CD4-positive, alpha-beta T cell (primary cell): ENCODE measurements around the gene ADAMTS19. TPM values are rescaled to one million over a fixed set of nuclear protein-coding genes. Genes with fewer than 3 reads are reported as not detected.

Experiments
- ATAC-seq: fragments of 200-7000 bp; cut with Tn5 transposase; one replicate; pipeline ENCODE4 v1.10.0; 2022; ENCODE audit warnings: mild to moderate bottlenecking; ENCODE audit not compliant: poor library complexity
- CTCF ChIA-PET: fragments of 350-600 bp; sonication (Branson Sonifier 250); formaldehyde crosslinking; loops from one replicate; lab custom pipeline; 2021; ENCODE audit warnings: antibody characterized with exemption, inconsistent platforms; lab: Charles Lee
- POLR2A ChIA-PET: fragments of 350-600 bp; sonication (Branson Sonifier 250); formaldehyde crosslinking; loops from one replicate; lab custom pipeline; 2021; ENCODE audit warnings: antibody characterized with exemption, inconsistent platforms; lab: Charles Lee
- DNase-seq, 14 experiments: peaks; one replicate each; pipeline ENCODE4 v3.0.0-alpha.2; 2013 to 2020; ENCODE audit warnings: mixed read lengths in 2 of 14
- H3K27ac ChIP-seq, 2 donors: one replicate each; pipeline versions ENCODE4 v1.5.1 to v1.7.0; 2013; ENCODE audit warnings: low read length in 2 of 2, low read depth in 1 of 2, mild to moderate bottlenecking in 1 of 2
- H3K27me3 ChIP-seq, 2 experiments: 1 replicate in 1 of 2; 2 replicates in 1 of 2; pipeline versions ENCODE4 v1.6.1 to v1.7.0; 2013; ENCODE audit warnings: low read length in 2 of 2, control low read depth in 1 of 2, mild to moderate bottlenecking in 1 of 2, moderate library complexity in 1 of 2; ENCODE audit not compliant: insufficient read depth in 2 of 2, control insufficient read depth in 1 of 2
- H3K36me3 ChIP-seq: one replicate; pipeline ENCODE4 v1.6.1; 2013; ENCODE audit warnings: low read length, control low read depth; ENCODE audit not compliant: insufficient read depth
- H3K4me1 ChIP-seq: one replicate; pipeline ENCODE4 v1.6.1; 2013; ENCODE audit warnings: low read length, control low read depth; ENCODE audit not compliant: insufficient read depth
- H3K4me3 ChIP-seq: one replicate; pipeline ENCODE4 v1.5.1; 2013; ENCODE audit warnings: mild to moderate bottlenecking, low read length, moderate library complexity
- H3K9me3 ChIP-seq, 2 experiments: 1 replicate in 1 of 2; 2 replicates in 1 of 2; pipeline versions ENCODE4 v1.6.1 to v1.7.0; 2013; ENCODE audit warnings: low read length in 2 of 2, mild to moderate bottlenecking in 2 of 2, control low read depth in 1 of 2, moderate library complexity in 1 of 2; ENCODE audit not compliant: control insufficient read depth in 1 of 2, insufficient read depth in 1 of 2
- H3K27ac Mint-ChIP-seq: one replicate; pipeline ENCODE4 v1.8.0; 2020; ENCODE audit warnings: mixed read lengths
- H3K27me3 Mint-ChIP-seq: one replicate; pipeline ENCODE4 v1.8.0; 2021; ENCODE audit warnings: mixed read lengths
- H3K36me3 Mint-ChIP-seq: one replicate; pipeline ENCODE4 v1.8.0; 2021; ENCODE audit warnings: low read depth, mixed read lengths
- H3K4me1 Mint-ChIP-seq: one replicate; pipeline ENCODE4 v1.8.0; 2021; ENCODE audit warnings: low read depth, mixed read lengths
- H3K4me3 Mint-ChIP-seq: one replicate; pipeline ENCODE4 v1.8.0; 2020; ENCODE audit warnings: mild to moderate bottlenecking, mixed read lengths
- H3K9me3 Mint-ChIP-seq: one replicate; pipeline ENCODE4 v1.8.0; 2020; ENCODE audit warnings: mixed read lengths
- CTCF ChIP-seq: fragments of 200-600 bp; IDR thresholded peaks from one replicate; pipeline ENCODE4 v1.8.0; 2022; ENCODE audit warnings: antibody characterized with exemption, mild to moderate bottlenecking
- intact Hi-C, 2 experiments: fragments of 100-400 bp; cut with DNase I in 1 of 2; cut with micrococcal nuclease in 1 of 2; formaldehyde crosslinking; loops; one replicate each; pipeline versions ENCODE4 v1.15.1 to v1.9.0; 2023 to 2025; cut with DNase I, micrococcal nuclease
- total RNA-seq, 174 experiments: library from RNA in 2 of 174; stranded (reverse) in 2 of 174; gene quantifications; one replicate each; pipeline ENCODE4 v1.2.3 and lab custom pipeline; 2021 to 2026

The ADAMTS19 gene
- total RNA-seq, 2 experiments from 2014 or later = not detected

DNA sequence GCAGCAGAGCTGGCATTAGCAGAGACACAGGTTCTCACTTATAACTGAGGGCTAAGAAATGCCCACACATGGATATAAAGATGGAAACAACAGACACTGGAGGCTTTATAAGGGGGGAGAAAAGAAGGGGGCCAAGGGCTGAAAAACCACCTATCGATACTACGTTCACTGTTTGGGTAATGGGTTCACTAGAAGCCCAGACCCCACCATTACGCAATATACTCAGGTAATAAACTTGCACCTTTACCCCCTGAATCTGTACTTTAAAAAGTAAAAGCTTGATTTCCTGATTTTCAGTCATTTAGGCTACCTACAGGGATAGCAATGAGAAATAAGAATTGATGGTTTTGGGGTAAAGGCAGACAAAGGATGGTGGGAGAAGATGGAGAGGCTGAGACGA lies 285.9 kb downstream of the ADAMTS19 start:
- Mint-ChIP-seq H3K4me1 (no peaks in the 10 kb centered on the region), H3K36me3 (no peaks in the 10 kb centered on the region), H3K27ac (no peak overlapping the region), H3K4me3 (no peak overlapping the region), H3K27me3 (no peaks in the 10 kb centered on the region), H3K9me3 (no peaks in the 10 kb centered on the region)
- Histone ChIP-seq H3K36me3 (no peaks in the 10 kb centered on the region), H3K4me3 (no peak overlapping the region), H3K27me3 (no peaks in the 10 kb centered on the region), H3K4me1 (no peaks in the 10 kb centered on the region), H3K27ac (no peak overlapping the region), H3K9me3 (no peaks in the 10 kb centered on the region)
- intact Hi-C loops = no loop called here
- ATAC-seq (no peak), DNase-seq (no peak)
- ChIA-PET CTCF (no interaction called here), POLR2A (no interaction called here)
- no peak for TF ChIP-seq CTCF

DNA sequence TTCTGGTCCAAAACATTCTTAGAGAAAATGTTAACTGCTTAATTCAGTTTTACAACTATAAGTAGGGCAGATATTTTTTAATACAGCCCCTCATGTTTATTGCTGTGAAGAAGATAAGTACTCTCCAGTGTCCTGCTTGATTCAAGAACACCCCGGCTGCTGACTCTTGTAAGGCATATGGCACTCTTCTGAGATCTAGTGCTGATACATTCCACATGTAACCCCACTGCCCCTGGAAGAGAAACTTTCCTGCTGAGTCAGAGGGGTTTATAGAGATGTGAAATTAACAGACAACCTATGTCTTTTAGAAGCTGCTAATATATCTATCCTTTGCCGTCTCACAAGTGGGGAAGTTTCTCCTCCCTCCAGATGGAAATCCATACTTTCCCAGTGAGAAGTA lies 286.8 kb downstream of the ADAMTS19 start:
- no peaks in the 10 kb centered on the region for H3K9me3 ChIP-seq
- Mint-ChIP-seq H3K27ac (no peak overlapping the region), H3K4me3 (no peak overlapping the region), H3K27me3 (no peaks in the 10 kb centered on the region), H3K36me3 (no peaks in the 10 kb centered on the region), H3K9me3 (no peaks in the 10 kb centered on the region), H3K4me1 (no peaks in the 10 kb centered on the region)
- ChIA-PET CTCF (no interaction called here), POLR2A (no interaction called here)
- TF ChIP-seq CTCF = no peak
- no peaks in the 10 kb centered on the region for H3K36me3 ChIP-seq
- no peaks in the 10 kb centered on the region for H3K4me1 ChIP-seq
- H3K27ac ChIP-seq = no peak overlapping the region
- no peak for DNase-seq
- intact Hi-C loops = no loop called here
- H3K27me3 ChIP-seq = no peaks in the 10 kb centered on the region
- H3K4me3 ChIP-seq = no peak overlapping the region
- ATAC-seq = no peak

DNA sequence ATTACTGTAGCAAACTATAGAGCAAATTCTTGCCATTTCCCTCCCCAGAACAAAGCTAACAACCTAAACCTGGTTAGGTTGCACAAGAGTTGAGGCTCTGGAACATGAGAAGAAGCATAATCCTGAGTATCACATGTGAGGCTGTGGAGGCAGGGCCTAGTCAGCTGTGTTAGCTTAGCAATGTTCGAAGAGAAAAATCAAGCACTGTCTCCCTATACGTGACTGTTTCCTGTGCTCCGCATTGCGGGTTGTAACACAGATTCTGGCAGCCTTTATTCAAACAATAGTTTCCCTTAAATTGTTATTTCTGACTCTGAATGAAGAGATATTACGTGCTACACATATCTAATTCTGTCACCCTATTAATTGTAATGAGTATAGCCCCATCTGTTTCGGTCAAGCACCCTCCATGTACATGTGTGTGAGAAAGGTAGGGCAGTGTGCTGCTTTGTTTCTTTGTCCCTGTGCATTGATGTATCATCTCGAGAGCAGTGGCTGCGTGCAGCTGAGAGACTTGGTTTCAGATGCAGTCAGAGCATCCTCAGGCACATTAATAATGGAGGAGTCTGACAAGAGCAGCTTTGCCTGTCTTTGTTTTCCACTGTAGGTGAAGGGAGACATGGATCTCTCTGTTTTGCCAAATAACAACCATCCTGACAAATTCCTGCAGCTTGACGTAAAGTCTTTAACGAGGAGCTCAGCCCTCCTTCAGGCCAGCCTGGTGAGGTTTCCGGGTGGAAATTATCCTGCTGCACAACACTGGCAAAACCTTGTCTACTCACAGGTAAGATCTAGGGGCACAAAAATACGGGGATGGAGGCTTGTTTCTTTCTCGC lies 287.7 kb downstream of the ADAMTS19 start, which contains the start of gene MINAR2:
MINAR2 (plus strand) TSS at position 523 of the 836 bp plus-strand sequence; CDS start at position 620, 97 bp downstream.
- H3K27ac Mint-ChIP-seq = no peak within 1 kb of the TSS
- DNase-seq (no peak), ATAC-seq (no peak)
- intact Hi-C loops = no loop called here
- Histone ChIP-seq H3K9me3 (no peaks in the 10 kb centered on the region), H3K27me3 (no peaks in the 10 kb centered on the region), H3K4me1 (no peaks in the 10 kb centered on the region), H3K27ac (no peak within 1 kb of the TSS), H3K36me3 (no peaks in the 10 kb centered on the region), H3K4me3 (no peak within 1 kb of the TSS)
- no peaks in the 10 kb centered on the region for H3K4me1 Mint-ChIP-seq
- POLR2A ChIA-PET = no interaction called here
- H3K9me3 Mint-ChIP-seq = no peaks in the 10 kb centered on the region
- H3K36me3 Mint-ChIP-seq = no peaks in the 10 kb centered on the region
- H3K27me3 Mint-ChIP-seq = no peaks in the 10 kb centered on the region
- H3K4me3 Mint-ChIP-seq = no peak within 1 kb of the TSS
- CTCF ChIA-PET = no interaction called here
- TF ChIP-seq CTCF = no peak
